ENCODE data around the gene ZNF117.
"Not testable (repeated sequence)": the region's sequence is repeated elsewhere in the genome, so short reads cannot be mapped to it uniquely, and the experiment has no call there.

Gene ZNF117

GRCh38 chr7:64947252-64948000 is 43.4 kb downstream of the ZNF117 start:
- no peak for DNase-seq (ENCODE audit: insufficient read length, low spot score)
- FAIRE-seq, result no peak

GRCh38 chr7:64946772-64947171 is 44.1 kb downstream of the ZNF117 start:
- DNase-seq (ENCODE audit: insufficient read length, low spot score), result no peak
- TF ChIP-seq POLR2AphosphoS5 (IDR thresholded peaks at IDR 0.05; ENCODE audit: low read depth, low read length), result no peak
- no peak for TF ChIP-seq POU2F2 (IDR thresholded peaks at IDR 0.05; ENCODE audit: low read depth, low read length)
- TF ChIP-seq PAX5 (IDR thresholded peaks at IDR 0.05; ENCODE audit: insufficient read depth, low read length, severe bottlenecking), result no peak
- no peak for TF ChIP-seq SPI1 (IDR thresholded peaks at IDR 0.05; ENCODE audit: low read depth, low read length)
- no peak for TF ChIP-seq TAF1 (IDR thresholded peaks at IDR 0.05; ENCODE audit: low read depth, low read length)
- no peak for TF ChIP-seq POLR2A (IDR thresholded peaks at IDR 0.05; ENCODE audit: low read depth, low read length)
- FAIRE-seq, result no peak

More at GRCh38 chr7:64947252-64948000, 43.4 kb downstream of the ZNF117 start:
- TF ChIP-seq POLR2A (IDR thresholded peaks at IDR 0.05; ENCODE audit: low read depth, low read length), result no peak
- no peak for TF ChIP-seq POLR2AphosphoS5 (IDR thresholded peaks at IDR 0.05; ENCODE audit: low read depth, low read length)
- no peak for TF ChIP-seq SPI1 (IDR thresholded peaks at IDR 0.05; ENCODE audit: low read depth, low read length)
- TF ChIP-seq TAF1 (IDR thresholded peaks at IDR 0.05; ENCODE audit: low read depth, low read length), result no peak
- TF ChIP-seq PAX5 (IDR thresholded peaks at IDR 0.05; ENCODE audit: insufficient read depth, low read length, severe bottlenecking), result no peak
- TF ChIP-seq POU2F2 (IDR thresholded peaks at IDR 0.05; ENCODE audit: low read depth, low read length), result no peak

- TF ChIP-seq SPI1 (IDR thresholded peaks at IDR 0.05; ENCODE audit: low read depth, low read length) (no peak), TAF1 (IDR thresholded peaks at IDR 0.05; ENCODE audit: low read depth, low read length) (no peak), POU2F2 (IDR thresholded peaks at IDR 0.05; ENCODE audit: low read depth, low read length) (no peak), POLR2AphosphoS5 (IDR thresholded peaks at IDR 0.05; ENCODE audit: low read depth, low read length) (no peak), POLR2A (IDR thresholded peaks at IDR 0.05; ENCODE audit: low read depth, low read length) (no peak), PAX5 (IDR thresholded peaks at IDR 0.05; ENCODE audit: insufficient read depth, low read length, severe bottlenecking) (no peak)
- FAIRE-seq, result no peak
- DNase-seq (ENCODE audit: insufficient read length, low spot score), result no peak
These were observed 45.2 kb downstream of the ZNF117 start for GRCh38 chr7:64945503-64946175.

- not testable (repeated sequence) for DNase-seq (ENCODE audit: insufficient read length, low spot score); FAIRE-seq
These were observed 46.0 kb downstream of the ZNF117 start for GRCh38 chr7:64944667-64945502.

DNA sequence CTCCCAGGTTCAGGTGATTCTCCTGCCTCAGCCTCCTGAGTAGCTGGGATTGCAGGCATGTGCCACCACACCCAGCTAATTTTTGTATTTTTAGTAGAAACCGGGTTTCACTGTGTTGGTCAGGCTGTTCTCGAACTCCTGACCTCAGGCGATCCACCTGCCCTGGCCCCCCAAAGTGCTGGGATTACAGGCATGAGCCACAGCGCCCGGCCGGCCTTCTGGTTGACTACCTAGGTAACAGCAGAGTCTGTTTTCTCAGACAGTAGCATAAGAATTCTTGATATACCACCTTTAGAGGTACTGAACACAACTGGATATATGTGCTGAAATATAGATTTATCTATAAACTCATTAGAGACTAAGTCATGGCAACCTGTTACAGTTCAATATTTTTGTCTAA is 50.8 kb downstream of the ZNF117 start:
- DNase-seq (ENCODE audit: insufficient read length, low spot score); FAIRE-seq: not testable (repeated sequence)

- DNase-seq (ENCODE audit: insufficient read length, low spot score) (no peak), FAIRE-seq (no peak)
- TF ChIP-seq POLR2AphosphoS5 (IDR thresholded peaks at IDR 0.05; ENCODE audit: low read depth, low read length) (no peak), POU2F2 (IDR thresholded peaks at IDR 0.05; ENCODE audit: low read depth, low read length) (no peak), POLR2A (IDR thresholded peaks at IDR 0.05; ENCODE audit: low read depth, low read length) (no peak), TAF1 (IDR thresholded peaks at IDR 0.05; ENCODE audit: low read depth, low read length) (no peak), SPI1 (IDR thresholded peaks at IDR 0.05; ENCODE audit: low read depth, low read length) (no peak), PAX5 (IDR thresholded peaks at IDR 0.05; ENCODE audit: insufficient read depth, low read length, severe bottlenecking) (no peak)
These were observed 52.3 kb downstream of the ZNF117 start for GRCh38 chr7:64938540-64938939.

- TF ChIP-seq SPI1 (IDR thresholded peaks at IDR 0.05; ENCODE audit: low read depth, low read length) (no peak), PAX5 (IDR thresholded peaks at IDR 0.05; ENCODE audit: insufficient read depth, low read length, severe bottlenecking) (no peak), POU2F2 (IDR thresholded peaks at IDR 0.05; ENCODE audit: low read depth, low read length) (no peak), TAF1 (IDR thresholded peaks at IDR 0.05; ENCODE audit: low read depth, low read length) (no peak), POLR2A (IDR thresholded peaks at IDR 0.05; ENCODE audit: low read depth, low read length) (no peak), POLR2AphosphoS5 (IDR thresholded peaks at IDR 0.05; ENCODE audit: low read depth, low read length) (no peak)
- no peak for FAIRE-seq
These were observed 56.4 kb downstream of the ZNF117 start for GRCh38 chr7:64934478-64934877.

DNA sequence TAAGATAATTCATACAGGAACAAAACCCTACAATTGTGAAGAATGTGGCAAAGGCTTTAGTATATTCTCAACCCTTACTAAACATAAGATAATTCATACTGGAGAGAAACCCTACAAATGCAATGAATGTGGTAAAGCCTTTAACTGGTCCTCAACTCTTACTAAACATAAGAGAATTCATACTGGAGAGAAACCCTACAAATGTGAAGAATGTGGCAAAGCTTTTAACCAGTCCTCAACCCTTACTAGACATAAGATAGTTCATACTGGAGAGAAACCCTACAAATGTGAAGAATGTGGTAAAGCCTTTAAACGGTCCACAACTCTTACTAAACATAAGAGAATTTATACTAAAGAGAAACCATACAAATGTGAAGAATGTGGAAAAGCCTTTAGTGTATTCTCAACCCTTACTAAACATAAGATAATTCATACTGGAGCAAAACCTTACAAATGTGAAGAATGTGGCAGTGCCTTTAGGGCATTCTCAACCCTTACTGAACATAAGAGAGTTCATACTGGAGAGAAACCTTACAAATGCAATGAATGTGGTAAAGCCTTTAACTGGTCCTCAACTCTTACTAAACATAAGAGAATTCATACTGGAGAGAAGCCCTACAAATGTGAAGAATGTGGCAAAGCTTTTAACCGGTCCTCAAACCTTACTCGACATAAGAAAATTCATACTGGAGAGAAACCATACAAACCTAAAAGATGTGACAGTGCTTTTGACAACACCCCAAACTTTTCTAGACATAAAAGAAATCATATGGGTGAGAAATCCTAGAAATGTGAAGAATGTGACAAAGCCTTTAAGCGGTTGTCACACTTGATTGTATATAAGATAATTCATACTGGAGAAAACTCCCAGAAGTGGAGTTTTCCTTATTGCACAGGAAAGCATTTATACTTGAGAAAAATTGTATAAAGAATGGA is 62.3 kb downstream of the ZNF117 start:
- not testable (repeated sequence) for FAIRE-seq

More at GRCh38 chr7:64934478-64934877, 56.4 kb downstream of the ZNF117 start:
- no peak for DNase-seq (ENCODE audit: insufficient read length, low spot score)

More for the DNA sequence above, 62.3 kb downstream of the ZNF117 start:
- not testable (repeated sequence) for DNase-seq (ENCODE audit: insufficient read length, low spot score)
